Sigmoid colon (tissue), 3 donors: ENCODE data around the gene USP31.

Source experiments
- CTCF ChIP-seq, 4 experiments: fragments of 450-650 bp in 3 of 4; fragments of 200-600 bp in 1 of 4; IDR thresholded peaks; one replicate each; pipeline ENCODE4 v1.5.1; 2016 to 2019; ENCODE audit warnings: antibody characterized with exemption in 4 of 4, mild to moderate bottlenecking in 3 of 4, moderate library complexity in 2 of 4
- POLR2A ChIP-seq, 2 donors: fragments of 450-650 bp; IDR thresholded peaks; one replicate each; pipeline ENCODE4 v1.6.1; 2016; ENCODE audit warnings: antibody characterized with exemption in 2 of 2, mild to moderate bottlenecking in 2 of 2, moderate library complexity in 2 of 2

- no peak for TF ChIP-seq CTCF (IDR thresholded peaks at IDR 0.05)
- TF ChIP-seq POLR2A (IDR thresholded peaks at IDR 0.05), result no peak
Observed at GRCh38 chr16:23020084-23020483, 129.2 kb downstream of the USP31 start.
